Epithelial cell of proximal tubule (primary cell): ENCODE measurements around the gene TFDP2. TPM values are rescaled to one million over a fixed set of nuclear protein-coding genes. Genes with fewer than 3 reads are reported as not detected.

ENCODE experiments used
- DNase-seq: peaks from one replicate; pipeline ENCODE4 v3.0.0-alpha.2; 2011; ENCODE audit warnings: low read depth
- H3K4me3 ChIP-seq: 2 replicates; pipeline ENCODE4 v1.5.1; 2011; ENCODE audit warnings: low read depth, mild to moderate bottlenecking, low read length
- total RNA-seq: library from RNA; depleted of rRNA; stranded (reverse); fragments of >200 nt; gene quantifications from 2 replicates; pipeline ENCODE4 v1.2.3, GENCODE V29; 2015
- TF ChIP-seq, protein P1 (sequence below): conservative IDR thresholded peaks from 2 replicates; pipeline ENCODE4 v1.5.1; 2012; ENCODE audit warnings: low read depth, mild to moderate bottlenecking, low read length

The TFDP2 gene
- total RNA-seq, 1 donor from 2014 or later = 40.2 TPM

- H3K4me3 ChIP-seq = no peak overlapping the region
- TF ChIP-seq, protein P1, sequence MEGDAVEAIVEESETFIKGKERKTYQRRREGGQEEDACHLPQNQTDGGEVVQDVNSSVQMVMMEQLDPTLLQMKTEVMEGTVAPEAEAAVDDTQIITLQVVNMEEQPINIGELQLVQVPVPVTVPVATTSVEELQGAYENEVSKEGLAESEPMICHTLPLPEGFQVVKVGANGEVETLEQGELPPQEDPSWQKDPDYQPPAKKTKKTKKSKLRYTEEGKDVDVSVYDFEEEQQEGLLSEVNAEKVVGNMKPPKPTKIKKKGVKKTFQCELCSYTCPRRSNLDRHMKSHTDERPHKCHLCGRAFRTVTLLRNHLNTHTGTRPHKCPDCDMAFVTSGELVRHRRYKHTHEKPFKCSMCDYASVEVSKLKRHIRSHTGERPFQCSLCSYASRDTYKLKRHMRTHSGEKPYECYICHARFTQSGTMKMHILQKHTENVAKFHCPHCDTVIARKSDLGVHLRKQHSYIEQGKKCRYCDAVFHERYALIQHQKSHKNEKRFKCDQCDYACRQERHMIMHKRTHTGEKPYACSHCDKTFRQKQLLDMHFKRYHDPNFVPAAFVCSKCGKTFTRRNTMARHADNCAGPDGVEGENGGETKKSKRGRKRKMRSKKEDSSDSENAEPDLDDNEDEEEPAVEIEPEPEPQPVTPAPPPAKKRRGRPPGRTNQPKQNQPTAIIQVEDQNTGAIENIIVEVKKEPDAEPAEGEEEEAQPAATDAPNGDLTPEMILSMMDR = no peak
- no peak for DNase-seq
These were observed 196.7 kb downstream of the TFDP2 start for GRCh38 chr3:141952611-141953010.

GRCh38 chr3:141950572-141951493 is 198.5 kb downstream of the TFDP2 start:
- no peak overlapping the region for H3K4me3 ChIP-seq
- DNase-seq = no peak
- TF ChIP-seq, protein P1 = no peak

DNA sequence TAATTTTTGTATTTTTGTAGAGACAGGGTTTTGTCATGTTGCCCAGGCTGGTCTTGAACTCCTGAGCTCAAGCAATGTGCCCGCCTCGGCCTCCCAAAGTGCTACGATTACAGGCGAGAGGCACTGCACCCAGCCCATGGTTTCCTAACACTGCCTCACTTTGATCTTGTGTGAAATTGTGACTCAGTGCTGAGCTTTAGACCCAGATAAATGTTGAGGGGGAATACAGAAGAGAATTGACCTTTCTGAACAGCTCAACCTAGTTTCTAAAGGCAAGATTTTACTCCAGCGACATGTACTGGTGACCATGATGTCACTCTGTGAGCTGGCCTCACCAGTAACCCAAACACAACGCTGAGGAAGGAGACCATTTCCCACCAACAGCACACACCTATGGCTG is 199.4 kb downstream of the TFDP2 start:
- DNase-seq = no peak
- TF ChIP-seq, protein P1 = no peak
- no peak overlapping the region for H3K4me3 ChIP-seq

DNA sequence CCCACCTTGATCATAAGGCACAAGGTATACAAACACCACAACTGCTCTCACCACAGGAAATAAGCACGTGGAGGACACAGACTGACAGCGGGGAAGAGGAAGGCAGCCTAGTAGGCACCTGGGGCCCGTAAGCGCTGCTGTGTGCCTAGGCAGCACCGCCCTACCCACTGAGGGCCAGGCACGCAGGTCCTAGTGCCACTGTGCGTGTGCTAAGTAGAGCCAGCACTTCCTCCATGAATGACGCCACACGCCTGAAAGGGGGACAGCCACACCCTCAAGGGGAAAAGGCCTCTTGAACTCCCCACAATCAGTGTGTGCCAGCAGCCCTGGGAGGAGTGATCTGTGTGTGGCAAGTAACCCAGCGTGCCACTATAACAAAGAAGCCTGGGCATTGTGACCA is 199.9 kb downstream of the TFDP2 start:
- DNase-seq = no peak
- TF ChIP-seq, protein P1 = no peak
- H3K4me3 ChIP-seq = no peak overlapping the region

- no peak for DNase-seq
- H3K4me3 ChIP-seq = no peak overlapping the region
- TF ChIP-seq, protein P1 = no peak
These were observed 203.4 kb downstream of the TFDP2 start for GRCh38 chr3:141945726-141946485.

DNA sequence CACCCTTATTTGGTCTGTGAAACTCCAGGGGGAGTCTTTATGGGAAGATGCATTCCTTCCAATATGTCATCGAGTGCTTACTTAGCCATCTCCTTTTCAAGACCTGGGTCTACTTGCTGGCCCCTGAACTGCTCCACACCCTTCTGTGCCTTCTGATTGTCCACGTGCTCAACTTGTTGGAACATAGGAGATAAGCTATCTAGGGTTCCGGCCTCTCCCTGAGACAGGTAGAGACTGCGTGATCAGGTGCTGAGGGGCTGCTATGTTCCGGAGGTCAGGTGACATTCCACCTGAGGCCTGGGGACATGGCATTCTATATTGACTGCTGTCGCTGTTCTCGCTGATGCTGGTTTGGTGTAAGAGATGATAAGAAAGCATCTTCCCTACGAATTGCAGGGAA is 207.3 kb downstream of the TFDP2 start:
- no peak for DNase-seq
- H3K4me3 ChIP-seq = no peak overlapping the region
- TF ChIP-seq, protein P1 = no peak
